NCI-H446 (cell line): ENCODE data around the gene SPSB1.

ENCODE experiments used
- DNase-seq, 2 experiments: peaks; one replicate each; lab custom pipeline; 2025; lab: John Stamatoyannopoulos, UW

Gene SPSB1

GRCh38 chr1:9345471-9345870 lies 52.8 kb downstream of the SPSB1 start:
- DNase-seq, result no peak

- no peak for DNase-seq
Observed at GRCh38 chr1:9345922-9346321, 53.2 kb downstream of the SPSB1 start.

- no peak for DNase-seq
Observed at GRCh38 chr1:9346566-9346965, 53.9 kb downstream of the SPSB1 start.

GRCh38 chr1:9347095-9347850 lies 54.6 kb downstream of the SPSB1 start:
- DNase-seq, result no peak

GRCh38 chr1:9349331-9349851 lies 56.7 kb downstream of the SPSB1 start:
- DNase-seq, result no peak

DNA sequence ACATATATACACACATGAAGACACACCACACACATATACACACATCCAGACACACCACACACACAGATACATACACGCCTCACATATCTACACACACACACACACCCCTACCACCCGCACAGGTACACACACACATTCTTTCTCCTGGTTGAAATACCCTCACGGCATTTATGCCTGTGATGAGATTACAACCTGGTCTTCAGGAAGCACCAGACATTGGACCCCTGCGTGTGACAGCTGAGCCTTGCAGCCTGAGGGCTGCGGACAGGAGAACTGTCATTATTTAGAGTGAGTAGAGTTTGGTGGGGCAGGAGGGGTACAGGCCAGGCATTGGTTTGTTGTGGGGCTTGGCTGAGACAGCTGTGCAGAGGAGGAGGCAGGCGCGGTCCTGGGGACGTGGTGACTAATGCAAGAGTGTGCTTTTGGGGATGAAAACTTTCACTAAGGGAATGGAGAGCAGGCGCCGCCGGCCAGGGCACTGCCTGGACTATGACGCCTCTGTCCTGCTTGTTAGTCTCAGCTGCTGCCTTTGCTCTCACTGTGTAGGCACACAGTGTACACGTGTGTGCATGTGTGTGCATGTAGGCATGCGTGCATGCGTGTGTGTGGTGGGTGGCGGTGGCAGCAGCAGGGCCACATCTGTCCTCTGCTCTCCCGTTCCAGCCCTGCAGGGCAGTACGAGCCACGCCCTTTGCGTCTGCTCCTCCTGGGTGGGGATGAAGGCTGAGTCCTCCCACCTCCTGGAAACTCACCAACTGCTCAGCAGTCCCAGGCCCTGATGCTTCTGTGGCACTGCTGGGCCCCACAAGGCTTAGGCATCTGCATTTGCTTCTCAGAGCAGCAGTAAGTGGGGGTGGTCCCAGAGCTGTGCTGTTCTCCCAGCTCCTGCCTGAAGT lies 57.6 kb downstream of the SPSB1 start:
- DNase-seq, result no peak

DNA sequence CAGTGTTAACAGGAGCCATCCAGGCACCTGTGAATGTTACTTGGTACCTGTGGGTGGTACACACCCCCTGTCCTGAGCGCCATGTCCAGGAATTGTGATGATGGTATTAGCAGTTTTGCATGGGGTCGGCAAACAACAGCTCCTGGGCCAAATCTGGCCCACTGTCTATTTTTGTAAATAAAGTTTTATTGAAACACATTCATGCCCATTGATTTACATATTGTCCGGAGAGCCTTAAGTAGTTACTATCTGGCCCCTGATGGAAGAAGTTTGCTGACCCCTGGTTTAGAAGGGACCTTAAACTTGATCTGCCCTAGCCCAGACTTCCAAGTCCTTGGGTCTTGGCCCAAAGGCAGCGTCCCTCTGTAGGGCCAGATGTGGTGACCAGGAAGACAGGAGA lies 58.3 kb downstream of the SPSB1 start:
- no peak for DNase-seq

GRCh38 chr1:9351654-9352271 lies 59.1 kb downstream of the SPSB1 start:
- DNase-seq, result no peak

DNA sequence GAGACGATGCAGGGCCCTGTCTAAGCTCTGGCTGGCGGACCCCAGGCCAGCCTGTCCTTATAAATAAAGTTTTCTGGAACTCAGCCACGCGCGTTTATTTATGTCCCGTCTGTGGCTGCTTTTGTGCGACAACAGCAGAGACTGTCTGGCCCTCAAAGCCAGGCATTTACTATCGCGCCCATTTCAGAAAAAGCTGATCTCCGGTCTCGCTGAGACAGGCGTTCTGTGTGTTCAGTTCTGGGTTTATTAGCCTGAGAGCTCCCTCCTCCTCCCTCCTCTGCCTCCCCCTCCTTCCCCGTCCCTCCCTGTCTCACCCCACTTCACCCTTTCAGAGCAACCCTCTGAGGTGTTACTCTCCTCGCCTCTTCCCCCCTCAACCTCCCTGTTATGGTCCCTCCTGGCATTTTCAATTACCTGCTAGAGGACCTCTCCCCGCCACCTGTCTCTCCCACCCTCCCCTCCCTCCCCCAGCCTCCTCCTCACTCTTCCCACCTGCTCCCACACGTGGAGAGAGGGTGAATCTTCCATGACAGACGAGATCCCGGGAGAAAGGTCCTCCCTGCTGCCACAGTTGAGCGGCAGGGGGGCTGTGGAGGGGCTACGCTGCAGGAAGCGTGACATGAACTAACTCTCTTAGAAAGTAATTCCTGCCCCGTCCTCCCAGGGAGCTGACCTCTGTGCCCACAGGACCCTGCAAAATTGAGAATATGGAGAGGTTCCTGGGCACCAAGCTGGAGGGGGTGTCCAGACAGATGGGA lies 59.9 kb downstream of the SPSB1 start:
- DNase-seq, result no peak

GRCh38 chr1:9355503-9355902 lies 62.8 kb downstream of the SPSB1 start:
- no peak for DNase-seq

DNA sequence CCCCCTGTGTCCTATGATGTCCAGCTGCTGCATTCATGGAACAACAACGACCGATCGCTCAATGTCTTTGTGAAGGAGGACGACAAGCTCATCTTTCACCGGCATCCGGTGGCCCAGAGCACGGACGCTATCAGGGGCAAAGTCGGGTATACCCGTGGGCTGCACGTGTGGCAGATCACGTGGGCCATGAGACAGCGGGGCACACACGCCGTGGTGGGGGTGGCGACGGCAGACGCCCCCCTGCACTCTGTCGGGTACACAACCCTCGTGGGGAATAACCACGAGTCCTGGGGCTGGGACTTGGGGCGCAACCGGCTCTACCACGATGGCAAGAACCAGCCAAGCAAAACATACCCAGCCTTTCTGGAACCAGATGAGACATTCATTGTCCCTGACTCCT lies 63.3 kb downstream of the SPSB1 start:
- DNase-seq, result no peak

DNA sequence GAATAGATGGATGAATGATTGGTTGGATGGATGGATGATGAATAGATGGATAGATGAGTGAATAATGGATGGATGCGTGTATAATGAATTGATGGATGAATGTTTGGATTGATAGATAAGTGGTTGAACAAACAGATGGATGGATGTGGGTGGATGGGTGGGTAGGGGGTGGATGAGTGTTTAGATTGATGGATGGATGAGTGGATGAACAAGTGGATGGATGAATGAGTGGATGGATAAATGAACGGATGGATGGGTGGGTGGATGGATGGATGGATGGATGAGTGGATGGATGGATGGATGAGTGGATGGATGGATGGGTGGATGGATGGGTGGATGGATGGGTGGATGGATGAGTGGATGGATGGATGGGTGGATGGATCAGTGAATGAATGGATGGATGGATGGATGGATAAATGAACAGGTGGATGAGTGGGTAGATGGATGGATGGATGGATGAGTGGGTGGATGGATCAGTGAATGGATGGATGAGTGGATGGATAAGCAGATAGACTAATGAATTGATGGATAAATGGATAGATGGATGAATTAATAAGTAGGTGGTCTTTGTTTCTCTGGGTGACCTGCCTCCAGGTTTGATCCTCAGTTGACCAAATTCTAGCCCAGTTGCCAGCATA lies 64.3 kb downstream of the SPSB1 start:
- DNase-seq, result no peak

DNA sequence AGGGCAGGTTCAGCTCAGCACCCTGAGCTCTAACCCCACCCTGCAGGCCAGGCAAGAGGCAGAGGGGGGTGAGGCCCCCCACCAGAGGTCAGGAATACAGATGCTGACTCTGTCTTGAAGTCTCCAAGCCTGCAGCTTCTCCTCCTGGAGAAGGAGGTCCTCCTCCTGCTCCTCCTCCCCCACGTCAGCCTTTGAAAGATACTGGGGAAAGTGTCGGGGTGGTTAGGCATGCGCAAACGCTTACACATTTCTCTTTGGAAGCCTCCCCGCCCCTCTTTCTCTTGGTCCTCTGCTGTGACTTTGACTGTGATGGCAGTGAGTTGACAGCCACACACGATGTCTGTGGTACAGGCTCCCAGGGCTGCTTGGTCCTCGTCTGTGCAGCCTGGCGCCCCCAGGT lies 65.3 kb downstream of the SPSB1 start:
- DNase-seq, result no peak

DNA sequence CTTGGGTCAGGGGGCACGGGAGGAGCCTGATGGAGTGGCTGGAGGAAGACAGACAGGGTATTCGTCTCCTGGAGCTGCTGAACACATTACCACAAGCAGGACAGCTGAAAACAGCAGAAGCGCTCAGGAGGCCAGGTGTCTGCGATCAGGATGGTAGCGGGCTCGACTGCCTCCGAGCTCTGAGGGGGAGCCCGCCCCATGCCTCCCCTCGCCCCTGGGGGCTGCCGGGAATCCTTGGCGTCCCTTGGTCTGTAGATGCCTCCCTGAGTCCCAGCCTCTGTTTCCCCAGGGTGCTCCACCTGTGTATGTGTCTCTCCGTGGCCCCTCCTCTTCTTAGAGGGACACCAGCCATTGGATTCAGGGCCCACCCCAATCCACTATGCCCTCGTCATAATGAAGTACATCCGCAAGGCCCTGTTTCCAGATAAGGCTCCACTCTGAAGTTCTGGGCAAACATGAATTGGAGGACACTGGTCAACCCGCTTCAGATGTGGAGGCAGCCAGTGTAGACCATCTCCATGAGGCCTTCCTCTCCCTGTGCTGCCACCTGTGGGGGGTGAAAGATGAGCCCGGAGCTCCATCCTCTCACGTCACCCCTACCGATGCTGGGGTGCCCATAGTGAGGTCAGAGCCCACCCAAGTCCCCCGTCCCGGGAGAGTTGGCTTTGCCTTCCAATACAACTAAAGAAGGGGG lies 67.8 kb downstream of the SPSB1 start:
- no peak for DNase-seq

DNA sequence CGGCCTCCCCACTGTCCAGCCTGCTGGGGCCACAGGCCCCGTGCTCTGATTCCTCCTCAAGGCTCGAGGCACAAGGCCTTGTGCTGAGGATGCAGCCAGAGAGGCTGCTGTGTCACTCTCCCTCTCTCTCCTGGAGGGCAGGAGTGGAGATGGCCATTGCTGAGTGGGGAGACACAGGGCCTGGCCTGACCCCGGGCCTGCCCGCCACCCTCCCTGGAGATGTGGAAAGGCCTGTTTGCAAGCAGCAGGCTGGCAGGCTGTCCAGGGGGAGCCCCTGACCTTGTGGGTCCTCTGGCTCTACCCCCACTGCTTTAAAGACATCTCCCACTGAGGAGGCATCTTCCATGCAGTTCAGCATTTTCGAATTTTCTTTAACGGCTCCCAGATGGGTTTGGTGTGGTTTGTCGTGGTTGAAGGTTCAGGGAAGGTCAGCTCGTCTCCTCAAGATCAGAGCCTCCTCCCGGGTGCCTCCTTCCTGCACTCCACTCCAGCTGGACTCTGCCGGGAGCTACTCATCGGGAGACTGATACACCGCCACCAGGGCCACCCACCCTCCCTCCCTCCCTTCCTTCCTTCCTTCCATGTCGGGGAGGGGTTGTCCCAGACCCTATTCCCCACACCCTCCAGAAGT lies 69.1 kb downstream of the SPSB1 start:
- no peak for DNase-seq

DNA sequence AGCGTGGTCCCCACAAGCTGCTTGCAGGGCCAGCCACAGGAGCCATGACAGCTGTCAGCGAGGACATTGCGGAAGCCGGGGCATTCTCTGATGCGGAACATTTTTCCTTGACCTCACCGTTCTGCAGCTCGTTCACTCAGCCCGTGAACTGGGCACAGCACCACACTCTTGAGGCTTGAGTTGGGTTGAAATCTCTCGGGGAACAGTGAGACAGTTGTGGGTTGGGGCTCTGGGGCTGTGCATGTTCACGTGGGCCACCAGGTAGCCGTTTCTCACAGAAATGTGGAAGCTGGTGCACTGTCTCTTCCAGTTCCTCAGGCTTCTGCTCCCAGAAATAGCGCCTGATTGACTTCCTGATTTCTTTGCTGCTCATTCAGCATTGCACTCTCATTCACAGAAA lies 69.8 kb downstream of the SPSB1 start:
- DNase-seq, result no peak

- DNase-seq, result no peak
Observed at GRCh38 chr1:9363061-9363471, 70.4 kb downstream of the SPSB1 start.

DNA sequence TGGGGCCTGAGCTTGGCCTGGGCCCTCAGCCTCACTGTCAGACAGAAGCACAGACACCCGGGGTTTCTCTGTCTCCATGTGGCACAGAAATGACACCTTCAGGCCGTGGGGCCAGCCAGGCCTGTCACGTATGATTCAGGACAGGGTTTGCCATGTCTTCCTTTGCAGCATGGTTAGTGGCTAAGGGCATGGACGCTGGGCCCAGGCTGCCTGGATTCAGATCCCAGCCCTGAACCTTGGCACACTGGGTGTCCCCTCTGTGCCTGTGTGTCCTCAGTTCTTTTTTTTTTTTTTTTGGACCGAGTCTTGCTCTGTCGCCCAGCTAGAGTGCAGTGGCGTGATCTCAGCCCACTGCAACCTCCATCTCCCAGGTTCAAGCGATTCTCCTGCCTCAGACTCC lies 73.6 kb downstream of the SPSB1 start:
- DNase-seq, result no peak

DNA sequence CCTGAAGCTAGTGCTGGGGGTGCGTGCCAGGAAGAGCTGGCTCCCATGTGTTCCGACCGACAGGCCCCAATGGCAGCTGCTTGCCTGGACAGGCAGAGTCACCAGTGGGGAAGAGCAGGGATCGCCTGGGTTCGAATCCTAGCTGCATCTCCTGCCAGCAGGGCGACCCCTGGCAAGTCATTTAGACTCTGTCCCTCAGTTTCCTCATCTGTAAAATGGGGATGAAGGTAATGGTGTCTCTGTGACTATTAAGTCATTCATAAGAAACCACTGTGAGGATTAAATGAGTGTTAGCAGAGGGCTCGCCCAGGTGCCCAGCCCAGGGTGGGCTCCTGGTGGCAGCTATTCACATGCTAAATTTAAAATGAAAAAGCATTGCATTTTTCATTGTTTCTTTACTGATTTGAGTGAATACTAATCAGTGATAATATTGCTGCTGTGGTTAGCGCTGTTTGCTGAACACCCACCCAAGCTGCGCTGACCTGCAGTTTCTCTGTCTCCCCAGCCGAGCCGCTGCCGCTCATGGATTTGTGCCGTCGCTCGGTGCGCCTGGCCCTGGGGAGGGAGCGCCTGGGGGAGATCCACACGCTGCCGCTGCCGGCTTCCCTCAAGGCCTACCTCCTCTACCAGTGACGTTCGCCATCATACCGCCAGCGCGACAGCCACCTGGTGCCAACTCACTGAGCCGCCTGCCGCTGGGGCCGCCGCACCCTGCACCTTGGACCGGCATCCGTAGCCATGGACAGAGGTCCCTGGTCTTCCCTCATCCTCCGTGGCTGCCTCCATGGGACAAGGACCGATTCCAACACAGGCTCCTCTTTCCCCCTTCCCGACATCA lies 74.5 kb downstream of the SPSB1 start:
- DNase-seq, result no peak
